ENCODE data around the gene PPP4R4.
"Not testable (repeated sequence)": the region's sequence is repeated elsewhere in the genome, so short reads cannot be mapped to it uniquely, and the experiment has no call there.

PPP4R4 gene

DNA sequence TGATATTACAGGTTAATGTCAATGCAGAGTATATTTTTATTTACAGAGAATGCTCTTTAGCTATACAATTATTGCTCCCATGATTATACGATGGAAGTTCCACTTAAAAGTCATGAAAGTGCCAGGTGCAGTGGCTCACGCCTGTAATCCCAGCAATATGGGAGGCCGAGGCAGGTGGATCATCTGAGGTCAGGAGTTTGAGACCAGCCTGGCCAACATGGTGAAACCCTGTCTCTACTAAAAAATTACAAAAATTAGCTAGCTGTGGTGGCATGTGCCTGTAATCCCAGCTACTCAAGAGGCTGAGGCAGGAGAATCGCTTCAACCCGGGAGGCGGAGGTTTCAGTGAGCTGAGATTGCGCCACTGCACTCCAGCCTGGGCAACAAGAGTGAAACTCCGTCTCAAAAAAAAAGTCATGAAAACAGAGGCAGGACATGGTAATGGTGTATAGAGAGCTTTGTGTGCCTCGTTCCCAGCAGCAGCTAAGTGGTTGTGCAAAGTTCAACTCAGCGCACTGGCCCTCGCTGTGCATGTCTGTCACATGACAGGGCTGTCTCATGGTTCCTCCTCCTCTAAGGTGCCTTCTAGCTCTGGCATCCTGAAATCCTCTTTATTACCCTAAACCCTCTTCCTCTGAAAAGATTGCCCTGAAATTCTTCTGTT, 102.9 kb downstream of the PPP4R4 start:
- H3K27ac Mint-ChIP-seq (ENCODE audit: low read depth); DNase-seq (ENCODE audit: low spot score in 2 of 2); H3K4me3 Mint-ChIP-seq; ATAC-seq (replicated peaks; ENCODE audit: extremely low read depth, poor library complexity, severe bottlenecking); H3K4me1 Mint-ChIP-seq; H3K9me3 Mint-ChIP-seq; H3K36me3 Mint-ChIP-seq (ENCODE audit: insufficient read depth): not testable (repeated sequence)
- H3K27me3 Mint-ChIP-seq, result peaks cover 18% of the 10 kb centered on the region

DNA sequence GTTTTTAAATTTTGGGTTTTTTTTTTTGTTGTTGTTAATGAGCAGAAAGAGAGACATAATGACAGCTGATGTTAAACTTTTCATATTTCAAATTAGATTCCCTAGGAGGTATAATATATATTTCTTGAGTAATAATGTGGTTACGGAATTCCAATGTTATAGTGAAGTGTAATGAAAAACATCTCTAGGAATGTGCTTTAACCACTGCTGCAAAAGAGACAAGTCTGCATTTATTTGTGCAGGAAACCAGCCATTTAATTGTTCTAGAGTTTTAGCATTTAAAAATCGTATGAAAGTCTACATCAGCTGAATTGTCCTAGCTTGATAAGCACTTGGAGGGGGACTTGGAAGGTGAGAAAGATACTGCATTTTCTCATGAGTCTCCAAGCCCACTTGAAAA, 104.6 kb downstream of the PPP4R4 start:
- H3K9me3 Mint-ChIP-seq, result no peaks in the 10 kb centered on the region
- no peaks in the 10 kb centered on the region for H3K36me3 Mint-ChIP-seq (ENCODE audit: insufficient read depth)
- no peaks in the 10 kb centered on the region for H3K4me1 Mint-ChIP-seq
- no peak for ATAC-seq (replicated peaks; ENCODE audit: extremely low read depth, poor library complexity, severe bottlenecking)
- no peak for DNase-seq (ENCODE audit: low spot score in 2 of 2)
- H3K27me3 Mint-ChIP-seq, result peaks cover 2% of the 10 kb centered on the region
- no peak overlapping the region for H3K27ac Mint-ChIP-seq (ENCODE audit: low read depth)
- no peak overlapping the region for H3K4me3 Mint-ChIP-seq

DNA sequence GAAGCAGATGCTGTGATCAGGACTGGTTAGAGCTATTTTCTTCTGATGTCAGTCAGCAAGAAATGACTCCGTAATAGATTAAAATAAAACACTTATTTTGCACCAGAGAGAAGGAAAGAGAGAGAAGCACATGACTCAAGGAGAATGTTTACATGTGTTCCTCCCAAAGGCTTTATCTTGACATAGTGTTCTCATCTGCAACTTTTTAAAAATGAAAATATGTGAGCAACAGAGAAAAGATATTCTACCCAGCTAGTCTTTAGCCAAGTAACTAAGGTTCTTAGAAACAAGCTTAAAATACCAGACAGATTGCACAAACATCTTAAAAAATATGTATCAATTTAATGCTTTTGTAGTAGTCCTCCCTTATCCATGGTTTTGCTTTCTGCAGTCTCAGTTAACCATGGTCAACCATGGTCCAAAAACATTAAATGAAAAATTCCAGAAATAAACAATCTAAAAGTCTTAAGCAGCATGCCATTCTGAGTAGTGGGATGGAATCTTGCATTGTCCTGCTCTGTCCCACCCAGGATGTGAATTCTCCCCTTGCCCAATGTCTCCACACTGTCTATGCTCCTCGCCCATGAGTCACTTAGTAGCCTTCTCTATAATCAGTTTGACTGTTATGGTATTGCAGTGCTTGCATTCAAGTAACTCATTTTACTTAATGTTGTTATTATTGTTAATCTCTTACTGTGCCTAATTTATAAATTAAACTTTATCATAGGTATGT, 109.0 kb downstream of the PPP4R4 start:
- no peaks in the 10 kb centered on the region for H3K27me3 Mint-ChIP-seq
- DNase-seq (ENCODE audit: low spot score in 2 of 2), result no peak
- no peak for ATAC-seq (replicated peaks; ENCODE audit: extremely low read depth, poor library complexity, severe bottlenecking)
- H3K4me1 Mint-ChIP-seq, result no peaks in the 10 kb centered on the region
- H3K27ac Mint-ChIP-seq (ENCODE audit: low read depth), result no peak overlapping the region
- no peak overlapping the region for H3K4me3 Mint-ChIP-seq
- no peaks in the 10 kb centered on the region for H3K9me3 Mint-ChIP-seq
- no peaks in the 10 kb centered on the region for H3K36me3 Mint-ChIP-seq (ENCODE audit: insufficient read depth)

DNA sequence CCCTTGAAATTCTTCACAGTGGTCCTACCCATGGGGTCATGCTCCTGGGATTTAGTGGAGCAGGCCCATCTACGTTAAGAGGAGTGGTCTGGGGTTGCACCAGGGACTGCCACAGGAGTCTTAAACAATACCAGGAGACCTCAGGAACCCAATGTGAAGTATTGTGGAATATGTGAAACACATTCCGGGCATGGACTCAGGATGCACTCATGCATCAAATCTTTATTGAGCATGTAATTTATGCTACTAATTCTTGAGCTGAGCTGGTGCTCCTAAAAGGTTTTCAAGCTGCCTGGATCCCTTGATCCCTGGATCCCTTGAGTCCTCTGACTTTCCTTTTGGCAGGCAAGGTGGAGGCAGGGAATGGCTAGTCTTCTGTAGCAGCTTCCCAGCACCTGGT, 110.1 kb downstream of the PPP4R4 start:
- Mint-ChIP-seq H3K4me3 (no peak overlapping the region), H3K9me3 (no peaks in the 10 kb centered on the region), H3K4me1 (no peaks in the 10 kb centered on the region), H3K27ac (ENCODE audit: low read depth) (no peak overlapping the region), H3K27me3 (no peaks in the 10 kb centered on the region), H3K36me3 (ENCODE audit: insufficient read depth) (no peaks in the 10 kb centered on the region)
- DNase-seq (ENCODE audit: low spot score in 2 of 2) (no peak), ATAC-seq (replicated peaks; ENCODE audit: extremely low read depth, poor library complexity, severe bottlenecking) (no peak)

DNA sequence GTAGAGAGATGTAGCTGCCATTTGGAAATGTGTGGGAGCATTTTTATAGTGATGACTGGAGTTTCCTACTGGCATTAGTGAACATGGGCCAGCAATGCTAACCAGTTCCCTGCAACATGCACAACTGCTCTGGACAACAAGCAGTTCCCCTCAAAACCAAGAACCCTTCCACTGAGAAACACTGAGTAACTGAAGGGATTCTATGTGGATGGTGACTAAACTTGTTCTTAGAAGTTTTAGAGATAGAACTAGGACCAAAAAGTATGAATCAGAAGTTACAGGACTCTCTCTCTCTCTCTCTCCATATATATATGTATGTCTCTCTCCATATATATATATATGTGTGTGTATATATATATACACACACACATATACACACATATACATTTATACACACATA, 111.0 kb downstream of the PPP4R4 start:
- no peaks in the 10 kb centered on the region for H3K4me1 Mint-ChIP-seq
- no peak overlapping the region for H3K4me3 Mint-ChIP-seq
- H3K27me3 Mint-ChIP-seq, result no peaks in the 10 kb centered on the region
- H3K27ac Mint-ChIP-seq (ENCODE audit: low read depth), result no peak overlapping the region
- ATAC-seq (replicated peaks; ENCODE audit: extremely low read depth, poor library complexity, severe bottlenecking), result no peak
- no peaks in the 10 kb centered on the region for H3K36me3 Mint-ChIP-seq (ENCODE audit: insufficient read depth)
- no peak for DNase-seq (ENCODE audit: low spot score in 2 of 2)
- H3K9me3 Mint-ChIP-seq, result no peaks in the 10 kb centered on the region

DNA sequence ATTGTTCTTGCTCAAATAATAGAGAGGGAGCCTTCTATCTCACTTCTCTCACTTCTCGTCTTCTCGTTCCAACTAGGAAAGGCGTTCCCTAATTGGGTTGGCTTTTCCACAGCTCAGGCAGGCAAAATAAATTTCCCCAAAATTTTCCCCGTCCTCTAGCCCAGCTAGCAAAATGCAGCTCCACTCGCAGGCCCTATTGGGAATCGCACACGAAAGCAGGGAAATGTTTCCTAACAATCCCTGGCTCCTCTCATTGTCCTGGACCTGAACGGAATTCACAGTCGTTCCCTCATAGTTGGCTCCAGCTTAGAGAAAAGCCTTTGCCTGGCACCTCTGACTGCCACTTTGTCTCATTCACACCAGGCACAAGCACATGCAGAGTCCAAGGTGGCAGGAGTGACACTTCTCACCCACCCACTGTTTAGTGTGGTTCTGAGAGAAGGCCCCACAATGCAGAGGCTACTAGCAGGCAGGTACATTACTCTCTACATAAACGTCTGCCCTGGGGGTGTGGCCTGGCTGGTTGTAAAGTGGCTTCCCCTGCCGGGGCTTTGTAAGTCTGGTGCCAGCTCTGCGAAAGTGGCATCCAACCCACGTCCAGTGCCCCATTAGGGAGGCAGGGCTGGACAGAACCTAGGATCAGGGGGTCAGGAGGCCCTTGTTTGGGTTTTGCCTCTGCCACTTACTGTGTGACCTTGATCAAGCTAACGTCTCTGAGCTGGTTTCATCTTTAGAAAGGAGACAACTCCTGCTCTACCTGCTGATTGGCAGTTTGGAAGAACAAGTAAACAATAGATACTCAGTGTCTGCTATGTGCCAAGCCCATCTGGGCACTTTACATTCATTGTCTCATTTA, 114.7 kb downstream of the PPP4R4 start:
- ATAC-seq (replicated peaks; ENCODE audit: extremely low read depth, poor library complexity, severe bottlenecking) (no peak), DNase-seq (ENCODE audit: low spot score in 2 of 2) (no peak)
- H3K36me3 Mint-ChIP-seq (ENCODE audit: insufficient read depth), result no peaks in the 10 kb centered on the region
- H3K4me1 Mint-ChIP-seq, result no peaks in the 10 kb centered on the region
- H3K4me3 Mint-ChIP-seq, result no peak overlapping the region
- H3K27me3 Mint-ChIP-seq, result no peaks in the 10 kb centered on the region
- H3K9me3 Mint-ChIP-seq, result no peaks in the 10 kb centered on the region
- no peak overlapping the region for H3K27ac Mint-ChIP-seq (ENCODE audit: low read depth)

DNA sequence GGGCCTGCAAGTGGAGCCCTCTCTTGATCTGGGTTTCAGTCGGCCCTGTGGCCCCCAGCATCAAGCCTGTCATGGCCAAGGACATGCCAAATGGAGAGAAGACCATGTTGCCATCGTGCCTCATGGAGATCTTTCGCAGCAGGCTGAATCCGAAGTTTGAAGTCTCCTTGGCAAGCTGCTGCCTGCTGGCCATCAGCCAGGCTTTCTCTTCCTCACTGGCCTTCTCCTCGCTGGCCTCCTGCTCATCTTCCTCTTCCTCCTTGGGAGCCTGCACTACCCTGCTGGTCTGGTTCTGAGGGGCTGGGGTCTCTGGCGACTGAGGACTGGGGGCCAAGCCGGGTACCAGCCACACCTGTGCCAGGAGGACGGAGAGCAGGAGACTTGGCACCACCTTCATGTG, 116.1 kb downstream of the PPP4R4 start:
- Mint-ChIP-seq H3K9me3 (no peaks in the 10 kb centered on the region), H3K36me3 (ENCODE audit: insufficient read depth) (no peaks in the 10 kb centered on the region), H3K27me3 (peaks cover 5% of the 10 kb centered on the region), H3K4me1 (no peaks in the 10 kb centered on the region), H3K27ac (ENCODE audit: low read depth) (no peak overlapping the region), H3K4me3 (no peak overlapping the region)
- DNase-seq (ENCODE audit: low spot score in 2 of 2), result no peak
- ATAC-seq (replicated peaks; ENCODE audit: extremely low read depth, poor library complexity, severe bottlenecking), result no peak

DNA sequence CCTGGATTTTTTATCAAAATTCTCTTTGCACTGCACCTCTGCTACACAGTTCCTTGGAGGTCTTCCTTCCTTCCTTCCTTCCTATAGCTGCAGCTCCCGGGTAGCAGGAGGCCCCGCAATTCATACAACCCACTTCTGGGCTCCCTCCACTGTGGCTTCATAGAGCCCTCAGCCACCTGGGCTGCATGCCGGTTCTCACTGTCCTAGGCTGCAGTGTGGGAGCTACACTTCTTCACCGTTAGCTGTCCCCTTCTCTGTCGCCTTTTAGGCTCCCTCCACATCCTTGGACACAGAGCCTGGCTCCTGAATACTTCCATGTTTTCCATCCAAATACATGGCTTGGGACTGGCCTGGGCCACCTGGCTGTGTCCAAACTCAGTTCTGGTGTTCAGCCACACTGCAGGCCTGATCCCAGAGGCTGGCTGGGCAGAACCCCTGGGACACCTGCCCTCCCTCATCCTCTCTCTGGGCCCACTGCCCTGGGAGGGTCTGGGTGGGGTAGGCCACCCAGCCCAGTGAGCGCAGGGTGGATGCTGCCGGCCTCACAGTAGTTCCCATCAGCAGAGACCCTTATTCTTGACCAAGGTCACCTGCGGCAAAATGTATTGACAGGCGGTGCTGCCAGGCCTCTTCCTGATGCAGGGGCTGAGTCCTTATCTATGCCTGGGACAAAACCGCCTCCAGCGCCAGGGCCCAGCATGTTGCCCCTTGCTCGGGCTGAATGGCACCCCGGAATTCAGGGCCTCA, 117.2 kb downstream of the PPP4R4 start:
- Mint-ChIP-seq H3K4me1 (no peaks in the 10 kb centered on the region), H3K36me3 (ENCODE audit: insufficient read depth) (no peaks in the 10 kb centered on the region), H3K4me3 (no peak overlapping the region), H3K27me3 (peaks cover 16% of the 10 kb centered on the region), H3K9me3 (no peaks in the 10 kb centered on the region), H3K27ac (ENCODE audit: low read depth) (no peak overlapping the region)
- ATAC-seq (replicated peaks; ENCODE audit: extremely low read depth, poor library complexity, severe bottlenecking) (no peak), DNase-seq (ENCODE audit: low spot score in 2 of 2) (no peak)

DNA sequence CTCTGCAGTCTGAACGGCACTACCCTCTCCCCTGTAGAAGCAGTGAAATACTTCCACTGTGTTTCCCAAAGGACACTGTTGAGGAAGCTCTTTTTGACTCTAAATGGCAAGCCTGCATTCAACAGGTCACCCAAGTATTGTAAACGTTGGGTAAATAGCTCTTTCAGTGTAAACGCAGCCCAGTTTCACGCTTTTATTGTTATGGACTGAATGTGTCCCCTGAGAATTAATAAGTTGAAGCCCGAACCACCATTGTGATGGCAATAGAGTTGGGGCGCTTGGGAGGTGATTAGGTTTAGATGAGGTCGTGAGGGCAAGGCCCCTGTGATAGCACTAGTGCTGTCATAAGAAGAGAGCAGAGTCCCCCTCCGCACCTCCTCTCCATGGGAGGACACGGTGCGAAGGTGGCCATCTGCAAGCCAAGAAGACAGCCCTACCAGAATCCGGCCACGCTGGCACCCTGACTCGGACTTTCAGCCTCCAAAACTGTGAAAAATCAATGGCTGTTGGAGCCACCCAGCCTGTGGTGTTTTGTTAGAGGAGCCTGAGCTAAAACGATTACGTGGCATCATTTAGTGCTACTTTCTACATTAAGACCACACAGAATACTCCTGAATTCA, 117.9 kb downstream of the PPP4R4 start:
- Mint-ChIP-seq H3K4me3 (no peak overlapping the region), H3K9me3 (no peaks in the 10 kb centered on the region), H3K4me1 (no peaks in the 10 kb centered on the region), H3K36me3 (ENCODE audit: insufficient read depth) (no peaks in the 10 kb centered on the region), H3K27ac (ENCODE audit: low read depth) (no peak overlapping the region), H3K27me3 (peaks cover 23% of the 10 kb centered on the region)
- DNase-seq (ENCODE audit: low spot score in 2 of 2) (no peak), ATAC-seq (replicated peaks; ENCODE audit: extremely low read depth, poor library complexity, severe bottlenecking) (no peak)

DNA sequence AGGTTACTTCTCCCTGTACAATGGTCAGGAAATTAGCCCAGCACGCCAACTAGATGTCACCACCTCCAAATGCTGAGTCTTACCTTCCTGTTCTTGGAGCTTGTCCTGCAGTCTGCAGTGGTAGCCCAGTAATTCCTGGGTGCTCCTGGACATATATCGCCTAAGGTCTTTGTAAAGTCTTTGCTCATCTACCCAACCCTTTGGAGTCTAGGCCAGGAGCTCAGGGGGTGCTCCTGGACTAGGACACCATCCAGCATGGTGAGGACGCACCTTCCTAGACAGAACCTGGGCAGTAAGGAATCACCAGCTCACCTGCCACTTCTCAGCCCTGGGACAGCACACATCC, 118.4 kb downstream of the PPP4R4 start:
- no peak for ATAC-seq (replicated peaks; ENCODE audit: extremely low read depth, poor library complexity, severe bottlenecking)
- H3K9me3 Mint-ChIP-seq, result no peaks in the 10 kb centered on the region
- H3K4me3 Mint-ChIP-seq, result no peak overlapping the region
- no peaks in the 10 kb centered on the region for H3K4me1 Mint-ChIP-seq
- no peak overlapping the region for H3K27ac Mint-ChIP-seq (ENCODE audit: low read depth)
- H3K36me3 Mint-ChIP-seq (ENCODE audit: insufficient read depth), result no peaks in the 10 kb centered on the region
- no peak for DNase-seq (ENCODE audit: low spot score in 2 of 2)
- peaks cover 27% of the 10 kb centered on the region for H3K27me3 Mint-ChIP-seq

DNA sequence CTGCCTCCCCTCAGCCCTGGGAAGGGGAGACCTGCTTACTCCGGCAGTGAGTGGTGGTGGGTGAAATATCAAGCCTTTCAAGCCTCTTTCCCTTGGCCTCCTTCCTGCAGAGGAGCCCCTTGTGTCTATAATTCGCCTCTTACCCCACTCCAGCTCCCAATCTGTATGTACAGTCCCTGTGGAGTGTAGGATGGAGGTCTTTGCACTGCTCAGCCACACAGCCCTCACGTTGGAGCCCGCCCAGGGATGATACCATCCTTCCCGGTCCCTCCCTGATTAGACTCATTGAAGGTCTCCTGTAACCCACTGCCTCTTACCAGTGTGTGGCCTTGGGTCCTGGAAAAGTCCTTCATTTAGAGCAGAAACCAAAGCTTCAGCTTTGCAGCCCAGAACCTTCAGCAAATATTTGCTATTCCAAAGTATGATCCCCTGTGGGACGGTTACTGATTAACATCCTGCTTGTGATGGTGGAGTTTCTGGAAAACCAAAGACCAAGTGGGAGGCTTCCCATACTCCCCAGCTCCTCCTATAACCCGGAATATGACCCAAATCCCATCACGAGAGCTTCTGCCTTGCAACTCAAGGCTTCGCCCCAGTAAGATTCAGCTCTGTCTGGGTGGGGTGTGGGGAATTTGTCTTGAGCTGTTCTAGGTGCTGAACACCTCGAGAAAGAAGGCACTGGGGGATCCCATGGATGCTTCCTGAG, 118.9 kb downstream of the PPP4R4 start, which contains the start of gene SERPINA10:
Gene SERPINA10, minus strand, starts transcription at position 397 of the 706 bp plus-strand sequence. CDS start 2,675 bp downstream, outside the sequence.
- ATAC-seq (replicated peaks; ENCODE audit: extremely low read depth, poor library complexity, severe bottlenecking) (no peak), DNase-seq (ENCODE audit: low spot score in 2 of 2) (no peak)
- Mint-ChIP-seq H3K27me3 (peaks cover 33% of the 10 kb centered on the region), H3K9me3 (no peaks in the 10 kb centered on the region), H3K36me3 (ENCODE audit: insufficient read depth) (no peaks in the 10 kb centered on the region), H3K4me1 (no peaks in the 10 kb centered on the region), H3K4me3 (no peak within 1 kb of the TSS), H3K27ac (ENCODE audit: low read depth) (no peak within 1 kb of the TSS)

DNA sequence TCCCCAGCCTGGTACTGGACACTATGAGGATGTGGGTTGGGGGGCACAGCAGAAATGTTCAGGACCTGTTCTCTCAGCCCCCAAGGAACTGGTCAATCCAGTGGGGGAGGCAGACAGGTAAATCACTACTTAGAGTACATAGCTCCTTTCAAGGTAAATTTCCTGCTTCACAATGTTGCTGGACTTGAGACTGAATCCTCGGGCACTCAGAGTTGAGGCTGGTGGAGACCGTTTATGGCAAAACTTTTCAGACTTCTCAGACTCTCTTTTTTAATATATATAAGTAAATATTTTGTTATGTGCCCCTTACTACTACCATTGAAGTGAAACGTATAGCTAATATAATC, 119.4 kb downstream of the PPP4R4 start:
- H3K4me1 Mint-ChIP-seq, result no peaks in the 10 kb centered on the region
- ATAC-seq (replicated peaks; ENCODE audit: extremely low read depth, poor library complexity, severe bottlenecking) (no peak), DNase-seq (ENCODE audit: low spot score in 2 of 2) (no peak)
- no peak overlapping the region for H3K27ac Mint-ChIP-seq (ENCODE audit: low read depth)
- peaks cover 38% of the 10 kb centered on the region for H3K27me3 Mint-ChIP-seq
- no peaks in the 10 kb centered on the region for H3K36me3 Mint-ChIP-seq (ENCODE audit: insufficient read depth)
- no peaks in the 10 kb centered on the region for H3K9me3 Mint-ChIP-seq
- H3K4me3 Mint-ChIP-seq, result no peak overlapping the region

All from central memory CD8-positive, alpha-beta T cell (primary cell).